Liver (tissue), 9 donors: ENCODE measurements around the gene KCNIP1. TPM values are rescaled to one million over a fixed set of nuclear protein-coding genes. Genes with fewer than 3 reads are reported as not detected.

Experiments used
- DNase-seq: peaks from one replicate; pipeline ENCODE4 v3.0.0-alpha.2; 2017; ENCODE audit warnings: low spot score
- H3K27ac ChIP-seq, 2 donors: one replicate each; pipeline ENCODE4 v1.7.0; 2013; ENCODE audit warnings: inconsistent platforms in 2 of 2, low read length in 2 of 2, control low read depth in 1 of 2, low read depth in 1 of 2, mild to moderate bottlenecking in 1 of 2
- H3K27me3 ChIP-seq, 4 donors: one replicate each; pipeline versions ENCODE4 v1.6.1 to v1.7.0; 2013; ENCODE audit warnings: low read length in 3 of 4, inconsistent platforms in 1 of 4, mild to moderate bottlenecking in 1 of 4, moderate library complexity in 1 of 4; ENCODE audit not compliant: control insufficient read depth in 4 of 4, insufficient read depth in 4 of 4
- H3K36me3 ChIP-seq, 4 donors: one replicate each; pipeline versions ENCODE4 v1.6.1 to v1.7.0; 2013; ENCODE audit warnings: low read length in 3 of 4, mild to moderate bottlenecking in 3 of 4, low read depth in 1 of 4, moderate library complexity in 1 of 4; ENCODE audit not compliant: control insufficient read depth in 4 of 4, insufficient read depth in 3 of 4
- H3K4me1 ChIP-seq, 4 donors: one replicate each; pipeline versions ENCODE4 v1.6.1 to v1.7.0; 2013; ENCODE audit warnings: low read length in 3 of 4, mild to moderate bottlenecking in 3 of 4, moderate library complexity in 1 of 4; ENCODE audit not compliant: control insufficient read depth in 4 of 4, insufficient read depth in 4 of 4
- H3K4me3 ChIP-seq, 3 donors: one replicate each; pipeline versions ENCODE4 v1.6.1 to v1.7.0; 2013; ENCODE audit warnings: low read length in 3 of 3, control low read depth in 1 of 3, low read depth in 1 of 3, mild to moderate bottlenecking in 1 of 3
- H3K9ac ChIP-seq, 2 donors: one replicate each; pipeline ENCODE4 v1.7.0; 2013; ENCODE audit warnings: low read length in 2 of 2, mild to moderate bottlenecking in 2 of 2, moderate library complexity in 2 of 2, control low read depth in 1 of 2, low read depth in 1 of 2
- H3K9me3 ChIP-seq, 4 donors: one replicate each; pipeline versions ENCODE4 v1.6.1 to v1.7.0; 2013; ENCODE audit warnings: low read length in 3 of 4; ENCODE audit not compliant: control insufficient read depth in 4 of 4
- EGR1 ChIP-seq, 2 donors: IDR thresholded peaks; 2 replicates each; pipeline ENCODE4 v1.6.1; 2016 to 2018; ENCODE audit warnings: antibody characterized with exemption in 2 of 2, low read depth in 2 of 2
- FOXA1 ChIP-seq: IDR thresholded peaks from 2 replicates; pipeline ENCODE4 v1.6.1; 2016; ENCODE audit warnings: antibody characterized with exemption
- FOXA2 ChIP-seq: IDR thresholded peaks from 2 replicates; pipeline ENCODE4 v1.6.1; 2016; ENCODE audit warnings: antibody characterized with exemption
- GABPA ChIP-seq, 2 donors: IDR thresholded peaks in 1 of 2; conservative IDR thresholded peaks in 1 of 2; 2 replicates each; pipeline ENCODE4 v1.6.1; 2016; ENCODE audit warnings: antibody characterized with exemption in 2 of 2, mild to moderate bottlenecking in 1 of 2, moderate library complexity in 1 of 2
- HNF4A ChIP-seq, 2 donors: conservative IDR thresholded peaks; 2 replicates each; pipeline ENCODE4 v1.6.1; 2016; ENCODE audit warnings: antibody characterized with exemption in 2 of 2, mild to moderate bottlenecking in 2 of 2
- HNF4G ChIP-seq: IDR thresholded peaks from 2 replicates; pipeline ENCODE4 v1.6.1; 2016; ENCODE audit warnings: antibody characterized with exemption
- JUND ChIP-seq, 2 donors: IDR thresholded peaks; 2 replicates each; pipeline ENCODE4 v1.6.1; 2016; ENCODE audit warnings: antibody characterized with exemption in 2 of 2
- MAX ChIP-seq: IDR thresholded peaks from 2 replicates; pipeline ENCODE4 v1.6.1; 2016; ENCODE audit warnings: antibody characterized with exemption
- NR2F2 ChIP-seq: IDR thresholded peaks from 2 replicates; pipeline ENCODE4 v1.6.1; 2016; ENCODE audit warnings: antibody characterized with exemption
- RAD21 ChIP-seq, 2 donors: IDR thresholded peaks; 2 replicates each; pipeline ENCODE4 v1.6.1; 2016; ENCODE audit warnings: antibody characterized with exemption in 2 of 2, mild to moderate bottlenecking in 2 of 2
- REST ChIP-seq: IDR thresholded peaks from 2 replicates; pipeline ENCODE4 v1.6.1; 2016; ENCODE audit warnings: antibody characterized with exemption, mild to moderate bottlenecking
- RXRA ChIP-seq, 2 donors: IDR thresholded peaks; 2 replicates each; pipeline ENCODE4 v1.6.1; 2017 to 2018; ENCODE audit warnings: antibody characterized with exemption in 2 of 2, mild to moderate bottlenecking in 1 of 2
- TAF1 ChIP-seq: conservative IDR thresholded peaks from 2 replicates; pipeline ENCODE4 v1.6.1; 2016; ENCODE audit warnings: antibody characterized with exemption, mild to moderate bottlenecking
- WGBS: extraction: QIAGEN DNeasy Blood & Tissue Kit; methylation state at CpG from one replicate; pipeline ENCODE4 v1.1.7; 2013; 5-methylcytosine and 5-hydroxymethylcytosine counted together
- polyA plus RNA-seq, 2 donors: library from polyadenylated mRNA; stranded (reverse) in 1 of 2; unstranded in 1 of 2; fragments of 200-250 nt in 1 of 2; fragments of >200 nt in 1 of 2; fragmentation: Nextera tagmentation in 1 of 2; extraction: Ambion mirVana in 1 of 2; gene quantifications; one replicate each; pipeline versions ENCODE4 v1.2.1 to v1.2.3, GENCODE V29; 2013 to 2015
- total RNA-seq, 2 donors: library from RNA; depleted of rRNA; stranded (reverse); fragments of >200 nt; gene quantifications; one replicate each; pipeline ENCODE4 v1.2.3, GENCODE V29; 2014
- TF ChIP-seq, protein P1 (sequence below): fragments of 150-350 bp; IDR thresholded peaks from 2 replicates; pipeline ENCODE4 v1.5.1; 2017; ENCODE audit warnings: improper control_type of control experiment, low read depth, low read length; ENCODE audit not compliant: missing input control
- TF ChIP-seq, protein P2 (sequence below): IDR thresholded peaks from 2 replicates; pipeline ENCODE4 v1.6.1; 2016; ENCODE audit warnings: antibody characterized with exemption
- donor health status: healthy.
- donor health status: healthy.
- donor health status: healthy.
- donor health status: healthy.
- donor health status: healthy.

The KCNIP1 gene
- total and polyA plus RNA-seq, 4 donors = 0.08 to 0.23 TPM; not detected in 2

DNA sequence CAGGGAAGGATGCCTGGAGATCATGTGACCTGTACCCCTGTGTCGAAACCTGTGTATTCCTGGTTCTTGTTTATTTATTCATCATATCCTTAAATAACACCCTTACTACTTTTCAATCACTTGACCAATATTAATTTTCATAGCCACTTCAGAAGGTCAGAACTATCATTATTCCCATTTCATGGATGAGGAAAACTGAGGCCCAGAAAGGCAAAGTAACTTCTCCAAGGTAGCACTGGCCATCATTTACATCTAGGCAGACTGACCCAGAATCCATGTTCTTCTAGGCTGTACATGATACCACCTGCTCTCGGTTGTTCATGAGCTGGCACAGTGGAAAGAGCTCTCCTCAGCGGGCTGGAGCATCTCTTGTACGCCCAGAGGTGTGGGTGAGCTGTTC is 49.4 kb downstream of the KCNIP1 start:
- Histone ChIP-seq H3K9ac (no peak overlapping the region), H3K27ac (peak overlapping the region in 1 of 2 donors; percentile 37), H3K4me1 (no peaks in the 10 kb centered on the region), H3K4me3 (no peak overlapping the region), H3K27me3 (peaks cover 0 to 7% (median 0%) of the 10 kb centered on the region in 4 donors), H3K9me3 (no peaks in the 10 kb centered on the region), H3K36me3 (no peaks in the 10 kb centered on the region)
- DNase-seq = no peak
- TF ChIP-seq HNF4A (conservative IDR thresholded peaks at IDR 0.05) (no peak), FOXA1 (no peak), RAD21 (IDR thresholded peaks at IDR 0.05) (no peak), MAX (no peak)
- TF ChIP-seq, protein P1, sequence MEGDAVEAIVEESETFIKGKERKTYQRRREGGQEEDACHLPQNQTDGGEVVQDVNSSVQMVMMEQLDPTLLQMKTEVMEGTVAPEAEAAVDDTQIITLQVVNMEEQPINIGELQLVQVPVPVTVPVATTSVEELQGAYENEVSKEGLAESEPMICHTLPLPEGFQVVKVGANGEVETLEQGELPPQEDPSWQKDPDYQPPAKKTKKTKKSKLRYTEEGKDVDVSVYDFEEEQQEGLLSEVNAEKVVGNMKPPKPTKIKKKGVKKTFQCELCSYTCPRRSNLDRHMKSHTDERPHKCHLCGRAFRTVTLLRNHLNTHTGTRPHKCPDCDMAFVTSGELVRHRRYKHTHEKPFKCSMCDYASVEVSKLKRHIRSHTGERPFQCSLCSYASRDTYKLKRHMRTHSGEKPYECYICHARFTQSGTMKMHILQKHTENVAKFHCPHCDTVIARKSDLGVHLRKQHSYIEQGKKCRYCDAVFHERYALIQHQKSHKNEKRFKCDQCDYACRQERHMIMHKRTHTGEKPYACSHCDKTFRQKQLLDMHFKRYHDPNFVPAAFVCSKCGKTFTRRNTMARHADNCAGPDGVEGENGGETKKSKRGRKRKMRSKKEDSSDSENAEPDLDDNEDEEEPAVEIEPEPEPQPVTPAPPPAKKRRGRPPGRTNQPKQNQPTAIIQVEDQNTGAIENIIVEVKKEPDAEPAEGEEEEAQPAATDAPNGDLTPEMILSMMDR = no peak
- 75% methylated on average over 4 of the region's 4 CpGs for WGBS

DNA sequence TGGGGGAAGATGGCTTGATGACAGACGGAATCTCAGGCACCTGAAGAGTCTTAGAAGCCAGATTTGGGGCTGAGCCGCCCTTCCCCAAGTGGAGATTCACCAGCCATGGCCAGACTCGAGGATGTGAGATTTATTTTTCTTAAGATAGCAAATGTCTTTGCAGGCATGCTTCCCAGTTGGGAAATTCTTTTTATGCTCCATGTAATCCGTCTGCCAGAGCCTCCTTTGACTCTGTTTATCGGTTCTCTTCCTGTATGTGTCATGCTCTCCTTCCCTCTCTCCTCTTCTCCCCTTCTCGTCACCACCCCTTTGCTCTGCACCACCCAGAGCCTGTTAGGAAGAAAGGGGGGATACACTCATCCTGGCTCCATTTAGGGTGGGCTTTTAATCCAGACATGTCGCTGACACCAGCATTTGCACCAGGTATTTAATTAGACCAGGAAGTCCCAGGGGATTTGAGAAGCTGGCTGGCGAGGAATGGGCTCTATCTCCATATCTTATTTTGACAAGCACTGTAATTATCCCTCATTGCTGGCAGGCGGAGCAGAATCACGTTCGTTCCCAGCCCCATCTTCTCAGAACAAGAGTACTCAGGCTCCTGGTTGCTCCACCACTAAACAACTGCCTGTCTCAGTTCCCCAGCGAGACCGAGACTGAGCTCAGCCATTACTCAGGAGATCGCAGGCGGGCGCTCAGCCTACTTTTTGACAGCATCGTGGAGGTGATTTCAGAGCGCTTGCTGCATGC is 50.9 kb downstream of the KCNIP1 start:
- WGBS = 63% methylated on average over 18 of the region's 18 CpGs

GRCh38 chr5:170557314-170557713 is 53.5 kb downstream of the KCNIP1 start:
- no peaks in the 10 kb centered on the region for H3K9me3 ChIP-seq
- no peak for DNase-seq
- H3K36me3 ChIP-seq = no peaks in the 10 kb centered on the region
- no peaks in the 10 kb centered on the region for H3K4me1 ChIP-seq
- H3K27ac ChIP-seq = no peak overlapping the region
- WGBS = 57% methylated on average over 3 of the region's 3 CpGs
- no peak overlapping the region for H3K9ac ChIP-seq
- no peak overlapping the region for H3K4me3 ChIP-seq
- no peaks in the 10 kb centered on the region for H3K27me3 ChIP-seq
- no peak for TF ChIP-seq NR2F2
- TF ChIP-seq TAF1 = no peak
- TF ChIP-seq EGR1 (IDR thresholded peaks at IDR 0.05; ENCODE audit: low read depth in 2 of 2) = no peak
- TF ChIP-seq REST = no peak
- no peak for TF ChIP-seq FOXA1
- no peak for TF ChIP-seq FOXA2
- TF ChIP-seq GABPA (IDR thresholded peaks at IDR 0.05 in 1 of 2, conservative IDR thresholded peaks at IDR 0.05 in 1 of 2) = no peak
- TF ChIP-seq, protein P1 = no peak
- TF ChIP-seq HNF4G = no peak
- TF ChIP-seq HNF4A (conservative IDR thresholded peaks at IDR 0.05) = no peak
- TF ChIP-seq JUND (IDR thresholded peaks at IDR 0.05) = no peak

More for the DNA sequence above, 50.9 kb downstream of the KCNIP1 start:
- DNase-seq = no peak
- H3K27me3 ChIP-seq = peaks cover 0 to 7% (median 0%) of the 10 kb centered on the region in 4 donors
- H3K9ac ChIP-seq = no peak overlapping the region
- no peaks in the 10 kb centered on the region for H3K9me3 ChIP-seq
- H3K4me3 ChIP-seq = no peak overlapping the region
- TF ChIP-seq JUND (IDR thresholded peaks at IDR 0.05) = no peak
- TF ChIP-seq, protein P2, sequence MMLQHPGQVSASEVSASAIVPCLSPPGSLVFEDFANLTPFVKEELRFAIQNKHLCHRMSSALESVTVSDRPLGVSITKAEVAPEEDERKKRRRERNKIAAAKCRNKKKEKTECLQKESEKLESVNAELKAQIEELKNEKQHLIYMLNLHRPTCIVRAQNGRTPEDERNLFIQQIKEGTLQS = no peak
- TF ChIP-seq NR2F2 = no peak
- TF ChIP-seq, protein P1 = no peak
- TF ChIP-seq RXRA (IDR thresholded peaks at IDR 0.05) = peak in 1 of 2 donors; percentile 7
- H3K36me3 ChIP-seq = no peaks in the 10 kb centered on the region
- peak overlapping the region; percentile 35 to 46 for H3K27ac ChIP-seq
- no peaks in the 10 kb centered on the region for H3K4me1 ChIP-seq
